Astrocyte (in vitro differentiated cells and primary cell): ENCODE results near the gene CD63. TPM values are rescaled to one million over a fixed set of nuclear protein-coding genes. Genes with fewer than 3 reads are reported as not detected.

ENCODE experiments used
- DNase-seq: peaks from one replicate; pipeline ENCODE4 v3.0.0-alpha.2; 2010; ENCODE audit warnings: low read depth
- FAIRE-seq: peaks from 2 replicates; lab custom pipeline; 2011; peaks lifted over from hg19 to GRCh38; lab: Jason Lieb, UNC
- H2AFZ ChIP-seq: 2 replicates; pipeline ENCODE4 v1.6.0; 2012; ENCODE audit warnings: low read depth, low read length, inconsistent platforms
- H3K27ac ChIP-seq: 2 replicates; pipeline ENCODE4 v1.5.1; 2011; ENCODE audit warnings: low read depth, low read length, inconsistent platforms
- H3K27me3 ChIP-seq: 2 replicates; pipeline ENCODE4 v1.6.0; 2011; ENCODE audit warnings: low read length, inconsistent platforms; ENCODE audit not compliant: insufficient read depth
- H3K36me3 ChIP-seq: 2 replicates; pipeline ENCODE4 v1.5.1; 2011; ENCODE audit warnings: low read length, inconsistent platforms; ENCODE audit not compliant: insufficient read depth
- H3K4me1 ChIP-seq: 2 replicates; pipeline ENCODE4 v1.5.1; 2011; ENCODE audit warnings: low read length, inconsistent platforms; ENCODE audit not compliant: insufficient read depth
- H3K4me2 ChIP-seq: 2 replicates; pipeline ENCODE4 v1.6.0; 2012; ENCODE audit warnings: low read length, inconsistent platforms
- H3K4me3 ChIP-seq: 2 replicates; pipeline ENCODE4 v1.5.1; 2011; ENCODE audit warnings: low read depth, mild to moderate bottlenecking, low read length, inconsistent platforms; ENCODE audit not compliant: insufficient read depth
- H3K79me2 ChIP-seq: 2 replicates; pipeline ENCODE4 v1.6.0; 2012; ENCODE audit warnings: mild to moderate bottlenecking, low read length, inconsistent platforms; ENCODE audit not compliant: insufficient read depth
- H3K9ac ChIP-seq: 2 replicates; pipeline ENCODE4 v1.6.0; 2012; ENCODE audit warnings: mild to moderate bottlenecking, low read length, inconsistent platforms
- H3K9me3 ChIP-seq: 2 replicates; pipeline ENCODE4 v1.5.1; 2012; ENCODE audit warnings: low read depth, mild to moderate bottlenecking, low read length, inconsistent platforms; ENCODE audit not compliant: insufficient read depth
- H4K20me1 ChIP-seq: 2 replicates; pipeline ENCODE4 v1.6.0; 2012; ENCODE audit warnings: low read length, inconsistent platforms; ENCODE audit not compliant: insufficient read depth
- H3K27ac Mint-ChIP-seq: one replicate; pipeline ENCODE4 v1.8.0; 2021; ENCODE audit warnings: mild to moderate bottlenecking, mixed read lengths; ENCODE audit not compliant: unreplicated experiment
- H3K27me3 Mint-ChIP-seq: one replicate; pipeline ENCODE4 v1.8.0; 2021; ENCODE audit warnings: low read depth, mixed read lengths; ENCODE audit not compliant: unreplicated experiment
- H3K36me3 Mint-ChIP-seq: one replicate; pipeline ENCODE4 v1.8.0; 2021; ENCODE audit warnings: low read depth, mixed read lengths; ENCODE audit not compliant: unreplicated experiment
- H3K4me1 Mint-ChIP-seq: one replicate; pipeline ENCODE4 v1.8.0; 2021; ENCODE audit warnings: low read depth, mixed read lengths; ENCODE audit not compliant: unreplicated experiment
- H3K4me3 Mint-ChIP-seq: one replicate; pipeline ENCODE4 v1.8.0; 2021; ENCODE audit warnings: mild to moderate bottlenecking, moderate library complexity, mixed read lengths; ENCODE audit not compliant: unreplicated experiment
- H3K9me3 Mint-ChIP-seq: one replicate; pipeline ENCODE4 v1.8.0; 2021; ENCODE audit warnings: mild to moderate bottlenecking, mixed read lengths; ENCODE audit not compliant: unreplicated experiment
- EZH2 ChIP-seq: IDR thresholded peaks from 2 replicates; pipeline ENCODE4 v1.6.1; 2012; ENCODE audit warnings: mild to moderate bottlenecking, low read length, inconsistent platforms; ENCODE audit not compliant: insufficient read depth
- total RNA-seq: library from RNA; stranded (reverse); gene quantifications from 2 replicates; pipeline ENCODE4 v1.2.1, GENCODE V29; 2021
- TF ChIP-seq, protein P1 (sequence below): IDR thresholded peaks from 2 replicates; pipeline ENCODE4 v1.5.1; 2011; ENCODE audit warnings: low read depth, mild to moderate bottlenecking, inconsistent platforms, low read length, moderate library complexity; ENCODE audit not compliant: insufficient read depth

The CD63 gene
- total RNA-seq, 1 donor from 2014 or later = 1,014 TPM

DNA sequence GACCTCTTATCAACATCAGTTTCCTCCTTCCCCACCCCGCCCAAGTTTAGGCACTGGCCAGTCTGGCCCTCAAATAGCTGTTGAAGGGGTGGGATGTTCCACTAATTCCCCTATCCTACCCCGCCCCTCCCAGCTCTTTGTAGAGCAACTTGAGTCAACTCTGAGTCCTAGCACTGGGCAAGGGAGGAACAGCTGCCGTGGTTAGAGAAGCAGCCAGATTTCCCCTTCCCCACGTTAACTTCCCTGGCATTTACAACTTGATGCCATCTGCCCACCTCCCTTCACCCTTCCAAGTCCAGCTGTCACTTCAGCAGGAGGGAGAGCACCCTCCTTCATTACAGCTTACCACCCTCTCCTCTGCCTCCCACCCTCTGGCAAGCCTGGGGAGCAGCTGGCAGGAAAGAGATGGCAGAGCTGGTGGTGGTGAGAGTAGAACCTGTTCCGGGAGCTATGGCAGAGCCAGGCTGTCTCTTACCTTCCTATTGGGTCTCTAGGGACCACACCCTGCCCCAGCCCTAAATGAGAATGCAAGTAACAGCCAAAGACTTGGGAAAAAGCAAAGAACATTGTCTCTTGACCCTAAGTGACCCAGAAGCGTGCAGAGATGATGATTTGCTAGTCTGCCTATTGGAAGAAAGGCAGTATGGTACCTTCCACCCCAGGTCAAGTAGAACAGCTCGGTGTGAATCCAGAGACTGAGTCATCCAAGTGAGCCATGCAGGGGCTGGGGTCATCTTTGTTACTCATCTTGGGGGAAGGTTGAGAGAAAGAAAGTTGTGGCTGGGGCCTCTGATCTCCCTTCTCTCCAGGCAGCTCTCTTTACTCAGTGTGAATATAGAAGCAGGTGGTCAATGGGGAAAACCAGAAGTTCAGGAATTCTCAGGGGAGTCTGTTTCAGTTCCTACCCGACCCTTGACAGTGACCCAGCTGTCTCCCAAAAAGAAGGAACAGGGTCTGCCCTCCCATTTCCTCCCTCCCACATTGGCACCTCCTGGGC lies 11.5 kb downstream of the CD63 start:
- Histone ChIP-seq H3K4me1 (peaks cover 74% of the 10 kb centered on the region), H3K27ac (peak overlapping the region; percentile 92), H3K79me2 (no peaks in the 10 kb centered on the region), H3K4me3 (peak overlapping the region; percentile 78), H3K27me3 (no peaks in the 10 kb centered on the region), H3K9ac (peak overlapping the region; percentile 88), H3K9me3 (no peaks in the 10 kb centered on the region), H3K4me2 (peak overlapping the region; percentile 87), H2AFZ (no peak overlapping the region), H3K36me3 (no peaks in the 10 kb centered on the region), H4K20me1 (peaks cover 7% of the 10 kb centered on the region)
- Mint-ChIP-seq H3K4me1 (peaks cover 39% of the 10 kb centered on the region), H3K27ac (peak overlapping the region; percentile 88), H3K36me3 (no peaks in the 10 kb centered on the region), H3K9me3 (no peaks in the 10 kb centered on the region), H3K27me3 (peaks cover 10% of the 10 kb centered on the region), H3K4me3 (peak overlapping the region; percentile 84)
- peak; percentile 74 for DNase-seq
- no peak for TF ChIP-seq EZH2
- TF ChIP-seq, protein P1, sequence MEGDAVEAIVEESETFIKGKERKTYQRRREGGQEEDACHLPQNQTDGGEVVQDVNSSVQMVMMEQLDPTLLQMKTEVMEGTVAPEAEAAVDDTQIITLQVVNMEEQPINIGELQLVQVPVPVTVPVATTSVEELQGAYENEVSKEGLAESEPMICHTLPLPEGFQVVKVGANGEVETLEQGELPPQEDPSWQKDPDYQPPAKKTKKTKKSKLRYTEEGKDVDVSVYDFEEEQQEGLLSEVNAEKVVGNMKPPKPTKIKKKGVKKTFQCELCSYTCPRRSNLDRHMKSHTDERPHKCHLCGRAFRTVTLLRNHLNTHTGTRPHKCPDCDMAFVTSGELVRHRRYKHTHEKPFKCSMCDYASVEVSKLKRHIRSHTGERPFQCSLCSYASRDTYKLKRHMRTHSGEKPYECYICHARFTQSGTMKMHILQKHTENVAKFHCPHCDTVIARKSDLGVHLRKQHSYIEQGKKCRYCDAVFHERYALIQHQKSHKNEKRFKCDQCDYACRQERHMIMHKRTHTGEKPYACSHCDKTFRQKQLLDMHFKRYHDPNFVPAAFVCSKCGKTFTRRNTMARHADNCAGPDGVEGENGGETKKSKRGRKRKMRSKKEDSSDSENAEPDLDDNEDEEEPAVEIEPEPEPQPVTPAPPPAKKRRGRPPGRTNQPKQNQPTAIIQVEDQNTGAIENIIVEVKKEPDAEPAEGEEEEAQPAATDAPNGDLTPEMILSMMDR = no peak
- FAIRE-seq = no peak

DNA sequence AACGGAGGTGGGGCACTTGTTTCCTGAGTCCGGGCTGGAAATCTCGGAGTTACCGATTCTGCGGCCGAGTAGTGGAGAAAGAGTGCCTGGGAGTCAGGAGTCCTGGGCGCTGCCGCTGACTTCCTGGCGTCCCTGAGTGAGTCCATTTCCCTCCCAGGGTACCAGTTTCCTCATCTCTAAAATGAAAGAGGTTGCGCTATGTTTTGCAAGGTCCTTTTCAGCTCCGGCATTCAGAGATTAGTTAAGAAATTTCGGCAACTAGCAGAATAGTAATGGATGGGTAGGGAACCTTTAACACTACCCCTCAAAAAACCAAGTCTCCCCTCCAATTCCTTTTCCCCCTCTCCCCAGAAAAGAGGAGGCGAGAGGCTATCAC lies 12.2 kb downstream of the CD63 start:
- H3K27ac Mint-ChIP-seq = peak overlapping the region; percentile 72
- no peaks in the 10 kb centered on the region for H3K27me3 ChIP-seq
- no peaks in the 10 kb centered on the region for H3K9me3 ChIP-seq
- H3K36me3 ChIP-seq = no peaks in the 10 kb centered on the region
- peaks cover 74% of the 10 kb centered on the region for H3K4me1 ChIP-seq
- H3K4me1 Mint-ChIP-seq = peaks cover 43% of the 10 kb centered on the region
- no peaks in the 10 kb centered on the region for H3K36me3 Mint-ChIP-seq
- H3K9ac ChIP-seq = peak overlapping the region; percentile 88
- DNase-seq (no peak), FAIRE-seq (no peak)
- peaks cover 16% of the 10 kb centered on the region for H3K27me3 Mint-ChIP-seq
- peak overlapping the region; percentile 94 for H2AFZ ChIP-seq
- H3K4me3 Mint-ChIP-seq = peak overlapping the region; percentile 84
- peak overlapping the region; percentile 92 for H3K27ac ChIP-seq
- no peaks in the 10 kb centered on the region for H3K9me3 Mint-ChIP-seq
- H3K79me2 ChIP-seq = no peaks in the 10 kb centered on the region
- peaks cover 7% of the 10 kb centered on the region for H4K20me1 ChIP-seq
- peak overlapping the region; percentile 78 for H3K4me3 ChIP-seq
- H3K4me2 ChIP-seq = peak overlapping the region; percentile 87
- no peak for TF ChIP-seq EZH2
- TF ChIP-seq, protein P1 = no peak
